ENCODE data around the gene SCAF11.

DNA sequence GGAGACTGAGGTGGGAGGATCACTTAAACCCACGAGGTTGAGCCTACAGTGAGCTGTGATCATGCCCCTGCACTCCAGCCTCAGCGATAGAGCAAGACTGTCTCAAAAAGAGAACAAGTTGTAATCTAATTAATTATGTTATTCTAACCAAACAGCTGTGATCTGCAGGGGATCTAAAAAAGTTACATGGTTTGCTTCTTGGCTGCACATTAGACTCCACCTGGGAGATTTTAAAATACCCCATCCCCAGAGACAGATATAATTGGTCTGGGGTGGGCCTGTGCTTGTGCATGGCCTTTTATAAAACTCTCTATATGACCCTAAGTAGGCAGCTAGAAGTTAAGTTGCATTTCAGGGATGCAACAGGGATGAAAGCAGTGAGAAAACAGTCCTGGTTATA, 76.7 kb downstream of the SCAF11 start:
- TF ChIP-seq, protein P1, sequence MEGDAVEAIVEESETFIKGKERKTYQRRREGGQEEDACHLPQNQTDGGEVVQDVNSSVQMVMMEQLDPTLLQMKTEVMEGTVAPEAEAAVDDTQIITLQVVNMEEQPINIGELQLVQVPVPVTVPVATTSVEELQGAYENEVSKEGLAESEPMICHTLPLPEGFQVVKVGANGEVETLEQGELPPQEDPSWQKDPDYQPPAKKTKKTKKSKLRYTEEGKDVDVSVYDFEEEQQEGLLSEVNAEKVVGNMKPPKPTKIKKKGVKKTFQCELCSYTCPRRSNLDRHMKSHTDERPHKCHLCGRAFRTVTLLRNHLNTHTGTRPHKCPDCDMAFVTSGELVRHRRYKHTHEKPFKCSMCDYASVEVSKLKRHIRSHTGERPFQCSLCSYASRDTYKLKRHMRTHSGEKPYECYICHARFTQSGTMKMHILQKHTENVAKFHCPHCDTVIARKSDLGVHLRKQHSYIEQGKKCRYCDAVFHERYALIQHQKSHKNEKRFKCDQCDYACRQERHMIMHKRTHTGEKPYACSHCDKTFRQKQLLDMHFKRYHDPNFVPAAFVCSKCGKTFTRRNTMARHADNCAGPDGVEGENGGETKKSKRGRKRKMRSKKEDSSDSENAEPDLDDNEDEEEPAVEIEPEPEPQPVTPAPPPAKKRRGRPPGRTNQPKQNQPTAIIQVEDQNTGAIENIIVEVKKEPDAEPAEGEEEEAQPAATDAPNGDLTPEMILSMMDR (IDR thresholded peaks at IDR 0.05) = no peak
- TF ChIP-seq POLR2A (IDR thresholded peaks at IDR 0.05) (no peak), EP300 (IDR thresholded peaks at IDR 0.05) (no peak)
